NOMO-1 treated with dmso at 0.1 percent for 144 hours (cell line): Measurements from ENCODE around the gene PPP1R14C.
A peak's percentile ranks its signal among the peaks of the same experiment; 100 is the strongest.

Source experiments
- DNase-seq: peaks from one replicate; lab custom pipeline; 2025; ENCODE audit not compliant: unreplicated experiment; lab: John Stamatoyannopoulos, UW

Gene PPP1R14C

DNA sequence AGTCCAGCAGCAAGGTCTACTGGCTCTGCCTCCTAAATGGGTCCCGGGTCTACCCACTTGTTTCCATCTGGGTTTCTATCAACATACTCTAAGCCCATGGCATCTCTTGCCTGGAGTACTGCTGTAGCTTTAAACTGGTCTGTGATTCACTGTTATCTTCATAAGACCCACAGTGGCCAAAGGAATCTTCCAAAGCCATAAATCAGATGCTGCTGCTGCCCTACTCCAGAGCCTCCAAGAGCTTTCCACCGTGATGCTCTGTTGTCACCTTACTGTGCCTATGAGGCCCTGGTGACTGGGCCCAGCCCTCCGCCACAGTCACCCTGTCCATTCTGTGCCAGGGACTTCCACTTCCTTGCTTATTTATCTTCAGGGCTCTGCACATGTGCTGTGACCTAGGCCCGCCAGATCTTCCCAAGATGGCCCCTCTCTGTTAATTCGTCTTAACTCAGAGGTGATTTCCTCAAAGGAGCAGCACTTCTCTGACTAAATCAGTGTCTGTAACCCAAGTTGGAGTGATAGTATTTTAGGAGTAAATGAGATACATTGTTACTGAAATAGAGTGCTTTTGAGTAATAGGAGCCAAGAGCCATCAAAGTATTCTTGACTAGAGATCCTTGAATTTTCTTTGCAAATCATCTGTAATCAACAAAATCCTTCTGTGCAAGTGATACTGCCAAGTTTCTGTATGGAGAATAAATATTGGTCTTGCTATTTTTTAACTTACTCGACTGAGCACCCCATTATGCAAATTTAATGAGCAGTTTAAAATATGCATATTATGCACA is 102.5 kb downstream of the PPP1R14C start:
- no peak for DNase-seq

DNA sequence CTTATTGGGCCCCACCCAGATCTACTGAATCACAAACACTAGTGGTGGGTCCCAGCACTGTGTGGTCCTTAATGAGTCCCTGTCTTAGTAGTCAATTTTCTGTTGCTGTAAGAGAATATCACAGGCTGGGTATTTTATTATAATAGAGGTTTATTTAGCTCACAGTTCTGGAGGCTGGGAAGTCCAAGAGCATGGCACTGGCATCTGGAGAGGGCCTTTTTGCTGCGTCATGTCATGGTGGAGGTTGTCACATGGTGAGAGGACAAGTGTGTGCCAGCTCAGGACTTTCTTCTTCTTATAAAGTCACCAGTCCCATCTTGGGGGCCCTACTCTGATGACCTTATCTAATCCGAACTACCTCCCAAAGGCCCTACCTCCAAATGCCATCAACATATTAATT is 105.0 kb downstream of the PPP1R14C start:
- no peak for DNase-seq

DNA sequence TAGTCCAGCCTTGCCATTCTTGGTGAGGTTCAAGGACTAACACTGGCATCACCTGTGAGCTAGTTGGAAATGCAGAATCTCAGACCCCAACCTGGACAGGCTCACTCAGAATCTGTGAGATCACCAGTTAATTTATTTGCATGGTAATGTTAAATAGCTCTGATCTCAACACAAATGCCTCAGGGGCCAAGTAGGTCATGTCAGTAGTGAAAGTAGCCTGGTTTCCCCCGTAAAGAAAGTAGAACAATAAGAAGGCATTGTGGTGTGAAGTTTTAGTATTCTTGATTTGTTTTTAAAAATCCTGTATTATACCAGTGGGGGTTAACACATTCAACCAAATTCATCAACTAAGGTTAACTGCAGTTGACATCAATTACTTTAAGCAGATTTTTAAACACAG is 105.5 kb downstream of the PPP1R14C start:
- no peak for DNase-seq

DNA sequence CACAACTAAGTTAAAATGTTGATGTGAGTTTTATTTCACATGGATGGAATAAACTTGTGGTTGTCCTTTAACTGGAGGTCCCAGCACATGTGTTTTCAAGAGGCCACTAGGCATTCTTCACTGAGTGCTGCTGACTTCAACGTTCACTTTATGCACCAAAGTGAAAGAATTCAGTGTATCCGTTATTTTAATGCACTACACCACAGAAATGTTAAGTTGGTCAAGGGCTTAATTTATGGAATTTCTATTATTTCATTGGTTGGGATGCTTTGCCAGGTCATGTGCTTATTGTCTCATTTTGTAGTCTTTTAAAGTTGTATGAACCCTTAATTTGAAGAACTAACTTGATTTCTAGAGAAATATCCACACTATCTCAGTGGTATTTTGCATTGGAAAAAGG is 106.4 kb downstream of the PPP1R14C start:
- no peak for DNase-seq

DNA sequence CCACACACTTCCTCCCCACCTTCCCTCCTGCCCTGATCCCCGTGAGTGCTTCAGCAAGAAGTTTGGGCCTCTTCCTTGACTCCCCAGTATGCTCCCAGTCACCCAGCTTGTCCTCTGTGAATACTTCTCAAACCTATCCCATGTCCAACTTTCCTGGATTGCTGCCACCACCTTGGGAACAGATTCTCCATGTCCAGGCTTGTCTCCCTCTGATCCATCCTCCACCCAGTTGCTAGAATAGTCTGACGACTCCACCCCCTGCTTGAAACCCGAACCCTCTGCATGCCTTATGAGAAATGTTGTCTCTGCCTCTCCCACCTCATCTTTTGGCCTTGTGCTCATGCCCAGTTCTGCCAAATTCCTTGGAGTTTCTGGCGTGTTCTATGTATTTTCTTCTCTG is 108.0 kb downstream of the PPP1R14C start:
- DNase-seq = no peak

DNA sequence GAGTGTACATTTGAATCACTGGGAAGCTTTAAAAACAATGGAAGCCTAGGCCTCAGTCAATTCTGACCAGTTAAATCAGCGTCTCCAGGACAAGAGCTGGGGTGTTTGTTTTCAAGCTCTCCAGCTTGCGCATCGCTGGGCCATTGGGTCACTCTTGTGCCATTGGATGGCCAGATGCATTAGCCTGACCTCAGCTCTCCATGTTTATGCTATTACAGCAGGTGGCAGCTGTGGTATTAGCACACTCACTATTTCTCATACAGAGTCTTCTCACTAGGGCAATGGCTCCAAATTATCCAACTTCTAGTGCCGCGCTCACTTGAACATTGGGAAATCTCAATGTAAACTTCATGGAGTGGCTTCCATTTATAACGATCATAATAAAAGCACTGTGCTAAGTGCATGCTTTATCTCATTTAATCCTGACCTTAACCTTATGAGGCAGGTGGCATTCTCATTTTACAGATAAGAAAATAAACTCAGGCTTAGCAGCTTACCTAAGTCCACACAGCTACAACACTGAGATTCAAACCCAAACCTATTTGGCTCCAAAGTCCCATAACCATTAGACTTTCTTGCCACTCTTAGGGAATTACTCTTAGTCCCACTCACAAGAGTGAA is 108.8 kb downstream of the PPP1R14C start:
- no peak for DNase-seq

DNA sequence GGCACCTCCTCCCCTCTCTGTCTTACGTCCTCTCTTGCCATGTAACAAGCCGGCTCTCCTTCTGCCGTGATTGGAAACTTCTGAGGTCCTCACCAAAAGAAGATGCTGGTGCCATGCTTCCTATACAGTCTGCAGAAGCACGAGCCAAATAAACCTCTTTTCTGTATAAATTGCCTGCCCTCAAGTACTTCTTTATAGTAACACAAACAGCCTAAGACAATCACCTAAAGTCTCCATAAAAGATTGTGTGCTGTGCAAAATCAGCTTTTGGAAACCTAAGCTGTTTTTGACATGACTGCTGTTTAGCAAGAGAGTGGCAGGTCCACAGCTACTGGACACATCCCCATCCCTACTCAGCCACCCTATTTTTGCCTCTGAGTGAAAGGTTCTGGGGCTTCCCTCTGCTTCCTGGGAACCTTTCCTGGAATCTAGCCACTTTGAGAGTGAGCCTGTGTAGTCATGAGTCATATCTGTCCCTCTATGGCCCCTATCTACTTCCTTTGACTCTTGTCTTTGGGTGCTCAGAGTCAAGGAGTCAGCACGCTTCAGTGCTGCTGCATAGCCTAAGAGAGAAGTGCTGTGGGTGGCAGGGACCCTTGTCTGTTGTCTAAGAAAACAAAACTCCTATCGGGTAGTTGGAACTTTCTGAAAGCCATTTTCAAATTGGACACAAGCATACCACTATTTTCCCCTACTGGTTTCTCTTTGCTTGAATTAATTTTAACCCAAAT is 110.0 kb downstream of the PPP1R14C start:
- DNase-seq = no peak

DNA sequence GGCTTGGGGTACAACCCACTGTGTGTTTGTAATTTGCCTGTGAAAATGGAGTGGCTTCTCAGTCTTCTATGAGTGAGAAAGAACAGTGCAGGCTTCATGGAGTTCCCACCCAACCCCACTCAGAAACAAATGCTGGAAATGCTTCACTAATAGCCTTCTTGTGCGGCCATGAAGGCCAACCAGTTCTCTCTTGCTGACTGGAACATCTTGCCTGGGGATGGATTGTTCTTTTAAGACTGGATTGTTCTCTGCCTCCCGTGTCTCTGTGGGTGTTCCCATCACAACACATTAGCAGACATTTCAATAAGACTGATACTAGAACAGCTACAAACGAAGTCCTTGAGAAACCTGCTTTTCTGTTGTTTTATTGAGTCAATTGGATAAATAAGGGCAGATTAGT is 110.6 kb downstream of the PPP1R14C start:
- no peak for DNase-seq

DNA sequence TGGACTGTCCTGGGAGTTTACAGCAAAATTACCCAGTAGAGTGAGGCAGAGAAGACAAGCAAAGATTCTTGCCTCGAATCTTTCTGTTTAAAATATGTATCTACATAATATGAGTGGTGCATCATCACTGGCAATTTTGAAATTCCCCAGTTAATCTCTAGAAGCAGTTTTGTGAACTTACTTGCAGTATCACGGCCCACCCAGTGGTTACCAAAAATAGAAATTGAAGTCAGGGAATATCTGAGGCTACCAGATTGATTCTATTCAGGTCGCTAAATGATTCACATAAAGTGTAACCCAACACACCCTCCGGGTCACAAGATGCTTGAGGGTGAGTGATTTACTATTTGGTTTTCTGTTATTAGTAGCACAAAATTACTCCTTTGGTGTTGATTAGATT is 111.9 kb downstream of the PPP1R14C start:
- DNase-seq = no peak

DNA sequence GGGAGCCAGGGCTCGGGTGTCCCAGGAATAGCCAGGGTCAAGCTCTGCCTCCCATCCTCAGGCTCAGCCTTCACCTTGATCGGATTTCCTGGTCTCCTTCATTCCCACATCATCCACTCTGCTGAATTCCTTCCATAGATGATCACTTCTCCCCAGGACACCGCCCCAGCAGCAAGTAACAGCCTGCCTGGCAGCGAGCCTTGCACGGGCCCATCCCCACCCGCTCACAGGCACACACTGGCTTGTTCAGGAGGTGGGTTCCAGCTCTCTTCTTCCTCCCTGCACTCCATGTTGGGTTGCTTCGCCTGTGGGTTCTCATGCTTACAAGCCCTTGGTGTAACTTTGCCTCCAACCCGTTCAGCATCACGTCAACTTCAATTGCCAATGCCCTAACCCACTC is 113.0 kb downstream of the PPP1R14C start:
- DNase-seq = no peak

DNA sequence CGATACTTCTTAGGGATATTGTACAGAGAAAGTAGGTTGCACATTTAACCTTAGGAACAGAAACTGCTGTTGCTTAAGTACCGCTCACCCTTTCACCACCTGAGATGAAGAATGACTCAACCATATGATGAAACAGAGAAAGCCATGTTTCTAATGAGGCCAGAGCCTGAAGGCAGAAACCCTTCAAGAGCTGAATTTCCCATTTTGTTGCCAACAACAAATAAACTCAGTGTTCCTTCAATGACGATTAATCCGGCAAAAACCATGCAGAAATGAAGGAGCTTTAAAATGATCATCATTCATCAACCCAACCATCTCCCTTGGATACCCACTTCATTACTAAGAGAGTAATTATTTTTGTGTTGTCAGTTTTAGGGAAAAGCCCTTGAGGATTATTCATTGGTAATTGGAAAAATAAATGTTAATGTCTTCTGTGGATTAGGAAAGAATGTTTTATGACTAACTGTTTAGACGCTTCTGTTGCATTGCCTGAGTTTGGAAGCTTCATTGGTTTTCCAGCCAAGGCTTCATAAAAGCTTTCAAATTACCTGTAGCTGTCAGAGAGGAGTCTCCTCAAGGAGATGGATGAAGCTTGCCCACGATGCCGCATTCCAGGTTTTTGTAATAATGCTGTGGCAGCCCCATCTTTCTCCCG is 113.9 kb downstream of the PPP1R14C start:
- peak; percentile 61 for DNase-seq

DNA sequence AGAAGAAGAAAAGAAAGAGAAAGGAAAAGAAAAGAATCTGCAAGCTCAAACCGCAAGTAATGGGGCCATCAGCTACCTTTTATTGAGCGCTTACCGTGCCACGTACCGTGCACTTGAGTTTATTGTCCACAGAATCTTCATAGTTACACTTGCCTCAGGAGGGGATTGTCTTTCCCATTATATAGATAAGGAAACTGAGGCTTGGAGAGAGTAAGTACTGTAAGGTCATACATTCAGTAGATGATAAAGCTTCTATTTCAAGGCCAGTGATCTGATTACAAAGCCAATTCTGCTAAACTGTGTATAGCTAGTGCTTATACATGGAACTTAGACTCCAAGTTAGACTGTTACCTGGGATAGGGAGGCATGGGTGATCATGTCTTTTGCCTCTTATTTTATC is 115.5 kb downstream of the PPP1R14C start:
- no peak for DNase-seq

DNA sequence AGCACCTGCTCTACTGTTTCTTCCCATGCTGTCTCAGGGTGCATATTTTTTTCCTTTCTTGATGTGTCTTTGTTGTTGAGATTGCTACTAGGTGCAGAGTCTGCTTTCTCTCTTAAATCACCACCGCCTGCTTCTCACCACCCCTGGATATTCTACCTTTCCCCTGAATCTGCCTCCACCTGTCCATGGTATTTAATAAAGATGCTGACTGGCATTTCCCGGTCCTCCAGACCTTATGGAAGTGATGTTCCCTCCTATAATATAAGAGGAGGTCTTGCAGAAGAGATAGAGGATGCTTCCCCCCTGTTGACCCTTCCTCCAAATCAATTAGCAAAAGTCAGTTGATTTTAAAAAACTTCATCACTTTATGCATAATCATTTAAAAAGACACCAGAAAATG is 118.1 kb downstream of the PPP1R14C start:
- no peak for DNase-seq

DNA sequence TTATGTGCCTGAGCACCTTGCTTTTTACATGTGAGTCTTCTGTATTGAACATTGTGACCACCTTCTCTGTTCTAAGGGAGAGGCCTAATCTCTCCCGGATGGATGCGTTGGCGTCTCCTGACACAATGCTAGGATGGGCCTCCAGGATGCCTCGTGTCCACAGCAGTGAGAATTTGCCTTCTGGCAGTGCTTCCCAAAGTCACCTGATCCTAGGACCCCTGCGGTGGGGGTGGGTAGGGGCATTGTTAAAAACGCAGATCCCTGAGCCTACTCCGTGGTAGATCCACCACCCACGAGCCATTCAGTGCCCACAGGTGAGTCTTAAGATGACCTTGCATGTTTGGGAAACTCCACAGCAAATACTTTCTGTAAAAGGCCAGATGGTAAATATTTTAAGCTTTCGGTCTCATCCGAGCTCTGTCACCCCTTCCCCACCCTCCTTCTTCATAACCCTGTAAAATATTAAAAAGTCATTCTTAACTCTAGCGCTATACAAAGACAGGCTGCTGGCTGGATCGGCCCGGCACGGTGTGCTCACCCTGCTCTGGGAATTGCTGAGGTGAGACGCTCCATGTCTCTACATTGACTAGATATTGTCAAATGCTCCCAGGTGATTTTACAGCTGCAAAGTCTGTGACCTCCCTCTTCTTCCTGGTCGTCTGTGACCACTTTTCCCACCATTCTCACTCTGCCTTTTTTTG is 119.3 kb downstream of the PPP1R14C start:
- no peak for DNase-seq

DNA sequence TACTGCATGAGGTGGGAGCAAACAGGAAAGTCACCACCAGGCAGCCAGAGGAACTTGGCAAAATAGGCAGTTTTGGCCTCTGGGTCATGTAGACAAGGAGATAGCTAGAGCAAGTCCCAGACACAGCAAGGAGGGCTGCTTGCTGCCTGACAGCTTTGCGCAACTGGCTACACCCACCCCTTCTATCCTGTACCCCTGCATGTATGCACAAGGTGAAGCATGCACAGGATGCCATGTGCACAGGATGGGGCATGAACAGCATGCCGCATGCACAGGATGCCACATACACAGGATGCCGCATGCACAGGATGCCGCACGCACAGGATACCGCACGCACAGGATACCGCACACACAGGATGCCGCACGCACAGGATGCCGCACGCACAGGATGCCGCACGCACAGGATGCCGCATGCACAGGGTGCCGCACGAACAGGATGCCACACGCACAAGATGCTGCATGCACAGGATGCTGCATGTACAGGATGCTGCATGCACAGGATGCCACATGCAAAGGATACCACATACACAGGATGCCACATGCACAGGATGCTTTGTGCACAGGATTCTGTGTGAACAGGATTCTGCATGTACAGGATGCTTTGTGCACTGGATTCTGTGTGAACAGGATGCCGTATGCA is 121.0 kb downstream of the PPP1R14C start:
- DNase-seq = no peak

DNA sequence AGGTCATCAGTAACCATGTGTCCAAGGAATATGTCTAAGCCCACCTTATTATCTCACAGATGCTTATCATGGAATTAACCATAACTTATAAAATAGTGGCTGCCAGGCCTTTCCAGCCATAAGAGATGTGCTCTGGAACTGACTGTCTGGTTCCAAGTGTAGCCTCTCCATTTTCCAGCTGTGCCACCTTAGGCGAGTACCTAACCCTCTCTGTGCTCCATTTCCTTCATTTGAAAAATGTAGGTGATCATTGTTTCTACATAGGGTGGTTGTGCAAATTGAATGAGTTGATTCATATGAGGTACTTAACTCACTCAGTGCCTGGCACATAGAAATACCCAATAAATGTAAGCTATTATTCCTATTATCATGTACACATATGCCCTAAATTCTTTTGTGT is 123.5 kb downstream of the PPP1R14C start:
- DNase-seq = no peak

DNA sequence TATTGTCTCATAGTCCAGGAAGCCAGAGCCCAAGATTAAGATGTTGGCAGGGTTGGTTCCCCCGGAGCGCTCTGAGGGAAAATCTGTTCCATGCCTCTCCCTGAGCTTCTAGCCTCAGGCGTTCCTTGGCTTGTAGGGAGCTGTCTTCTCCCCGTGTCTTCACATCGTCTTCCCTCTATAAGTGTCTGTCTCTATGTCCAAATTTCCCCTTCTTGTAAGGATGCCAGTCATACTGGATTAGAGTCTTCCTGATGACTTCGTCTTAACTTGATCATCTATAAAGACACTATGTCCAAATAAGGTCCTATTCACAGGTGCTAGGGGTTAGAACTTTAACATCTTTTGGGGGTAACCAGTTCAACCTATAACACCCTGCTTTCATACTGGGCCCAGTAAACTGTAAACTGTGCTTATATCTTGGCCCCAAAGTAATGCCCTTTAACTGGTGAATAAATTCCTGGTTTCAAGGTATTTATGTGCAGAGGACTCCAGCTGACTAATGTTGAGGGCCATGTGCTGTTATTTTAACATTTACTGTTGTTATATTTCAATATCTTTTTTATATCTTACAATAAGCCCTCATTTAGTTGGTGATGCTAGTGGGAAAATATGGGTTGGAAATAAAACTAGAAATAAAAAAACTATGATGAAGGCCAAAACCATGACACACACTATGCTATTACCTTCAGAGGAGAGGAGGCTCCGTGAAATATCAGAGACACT is 124.3 kb downstream of the PPP1R14C start:
- DNase-seq = no peak

DNA sequence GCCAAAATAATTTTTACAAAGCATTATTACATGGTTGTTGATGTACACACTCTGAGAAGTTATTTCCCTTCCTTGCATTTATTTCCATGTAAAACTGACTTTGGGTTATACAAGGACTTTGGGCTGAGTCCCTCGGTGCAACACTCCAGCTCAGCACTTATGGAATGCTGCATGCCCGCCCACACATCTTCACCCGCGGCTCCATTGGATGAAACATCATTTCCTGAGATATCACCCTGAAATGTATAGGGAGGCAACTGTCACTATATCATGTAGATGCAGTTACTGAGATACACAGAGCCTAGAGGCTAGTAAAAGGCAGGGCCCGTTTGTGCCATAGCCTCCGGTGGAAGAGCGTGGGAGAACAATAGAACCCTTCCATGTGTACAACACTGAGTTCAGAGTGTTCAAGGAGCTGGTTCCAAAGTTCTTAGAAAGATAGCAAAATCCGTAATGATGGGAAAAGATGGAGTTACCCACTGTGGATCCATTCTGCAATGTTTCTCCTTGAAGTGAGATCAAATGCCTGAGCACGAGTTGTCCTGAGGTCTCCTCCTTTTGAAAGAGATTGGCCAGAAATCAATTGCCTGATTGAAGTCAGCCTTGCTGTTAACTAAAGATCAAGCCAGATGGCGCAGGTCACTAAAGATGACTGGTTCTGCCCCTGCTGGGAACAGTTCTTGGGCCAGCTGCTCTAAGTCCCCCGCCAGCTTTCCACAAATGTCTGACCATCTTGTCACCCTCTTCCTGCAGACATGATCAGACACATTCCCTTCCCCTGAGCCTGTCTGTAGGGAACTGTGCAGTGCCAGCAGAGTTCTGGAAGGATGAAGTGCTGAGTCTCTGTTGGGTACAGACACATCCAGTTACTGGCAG is 125.1 kb downstream of the PPP1R14C start:
- no peak for DNase-seq
